Osteoblast (primary cell): ENCODE results near the gene SDHAF3. TPM values are rescaled to one million over a fixed set of nuclear protein-coding genes. Genes with fewer than 3 reads are reported as not detected.
A peak's percentile ranks its signal among the peaks of the same experiment; 100 is the strongest.

Source experiments
- DNase-seq: peaks from one replicate; pipeline ENCODE4 v3.0.0; 2011; ENCODE audit warnings: low spot score, mixed read lengths; ENCODE audit not compliant: insufficient read length; ENCODE audit errors: missing footprints
- H2AFZ ChIP-seq: 2 replicates; pipeline ENCODE4 v1.6.0; 2011; ENCODE audit warnings: mild to moderate bottlenecking, low read length
- H3K27ac ChIP-seq: 2 replicates; pipeline ENCODE4 v1.5.1; 2011; ENCODE audit warnings: mild to moderate bottlenecking, low read depth, low read length, moderate library complexity
- H3K27me3 ChIP-seq: 2 replicates; pipeline ENCODE4 v1.6.0; 2012; ENCODE audit warnings: mild to moderate bottlenecking, control low read depth, inconsistent platforms, low read length, moderate library complexity; ENCODE audit not compliant: insufficient read depth
- H3K36me3 ChIP-seq: 2 replicates; pipeline ENCODE4 v1.5.1; 2011; ENCODE audit warnings: mild to moderate bottlenecking, low read length, control low read depth, moderate library complexity; ENCODE audit not compliant: insufficient read depth
- H3K4me1 ChIP-seq: 2 replicates; pipeline ENCODE4 v1.5.1; 2011; ENCODE audit warnings: mild to moderate bottlenecking, low read length, control low read depth, moderate library complexity; ENCODE audit not compliant: insufficient read depth
- H3K4me2 ChIP-seq: 2 replicates; pipeline ENCODE4 v1.6.0; 2011; ENCODE audit warnings: mild to moderate bottlenecking, low read length; ENCODE audit not compliant: insufficient read depth
- H3K4me3 ChIP-seq: fragments of 200-600 bp; sonication (generic); 3 replicates; pipeline ENCODE4 v1.5.1; 2012; ENCODE audit warnings: mild to moderate bottlenecking, low read length, inconsistent platforms; ENCODE audit not compliant: insufficient read depth
- H3K79me2 ChIP-seq: 2 replicates; pipeline ENCODE4 v1.6.0; 2012; ENCODE audit warnings: mild to moderate bottlenecking, low read length, control low read depth, inconsistent platforms; ENCODE audit not compliant: insufficient read depth
- H3K9me3 ChIP-seq: 2 replicates; pipeline ENCODE4 v1.5.1; 2011; ENCODE audit warnings: low read depth, low read length, control low read depth
- H4K20me1 ChIP-seq: 2 replicates; pipeline ENCODE4 v1.6.0; 2012; ENCODE audit warnings: mild to moderate bottlenecking, low read length, control low read depth; ENCODE audit not compliant: insufficient read depth
- total RNA-seq: library from RNA; depleted of rRNA; stranded (reverse); fragments of >200 nt; gene quantifications from 2 replicates; pipeline ENCODE4 v1.2.3, GENCODE V29; 2012
- TF ChIP-seq, protein P1 (sequence below): IDR thresholded peaks from 2 replicates; pipeline ENCODE4 v1.5.1; 2011; ENCODE audit warnings: mild to moderate bottlenecking, low read depth, low read length, moderate library complexity; ENCODE audit errors: extremely low read depth

The SDHAF3 gene
- total RNA-seq, 1 donor: 6.5 TPM

DNA sequence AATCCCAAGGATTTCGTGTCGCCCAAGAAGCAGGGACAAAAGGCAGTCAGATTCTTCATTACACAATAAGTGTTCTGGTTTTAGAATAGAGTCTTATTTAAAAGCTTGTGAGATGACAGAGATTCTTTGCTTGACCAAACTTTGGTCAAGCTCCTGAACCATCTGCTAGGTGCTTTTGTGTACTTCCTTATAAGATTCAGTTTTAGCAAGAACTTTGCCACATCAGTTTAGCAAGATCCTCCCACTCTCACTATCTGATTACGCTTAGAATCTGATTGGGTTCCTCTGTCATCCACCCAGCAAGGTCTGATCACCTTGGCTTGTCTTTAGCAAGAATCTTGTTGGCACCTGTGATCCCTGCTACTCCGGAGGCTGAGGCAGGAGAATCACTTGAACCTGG, 38.2 kb upstream of the SDHAF3 start:
- Histone ChIP-seq H2AFZ (no peak overlapping the region), H3K9me3 (no peaks in the 10 kb centered on the region), H4K20me1 (no peaks in the 10 kb centered on the region), H3K79me2 (no peaks in the 10 kb centered on the region), H3K4me1 (no peaks in the 10 kb centered on the region), H3K4me3 (no peak overlapping the region), H3K4me2 (no peak overlapping the region), H3K27me3 (no peaks in the 10 kb centered on the region), H3K27ac (no peak overlapping the region), H3K36me3 (no peaks in the 10 kb centered on the region)
- DNase-seq: no peak
- TF ChIP-seq, protein P1, sequence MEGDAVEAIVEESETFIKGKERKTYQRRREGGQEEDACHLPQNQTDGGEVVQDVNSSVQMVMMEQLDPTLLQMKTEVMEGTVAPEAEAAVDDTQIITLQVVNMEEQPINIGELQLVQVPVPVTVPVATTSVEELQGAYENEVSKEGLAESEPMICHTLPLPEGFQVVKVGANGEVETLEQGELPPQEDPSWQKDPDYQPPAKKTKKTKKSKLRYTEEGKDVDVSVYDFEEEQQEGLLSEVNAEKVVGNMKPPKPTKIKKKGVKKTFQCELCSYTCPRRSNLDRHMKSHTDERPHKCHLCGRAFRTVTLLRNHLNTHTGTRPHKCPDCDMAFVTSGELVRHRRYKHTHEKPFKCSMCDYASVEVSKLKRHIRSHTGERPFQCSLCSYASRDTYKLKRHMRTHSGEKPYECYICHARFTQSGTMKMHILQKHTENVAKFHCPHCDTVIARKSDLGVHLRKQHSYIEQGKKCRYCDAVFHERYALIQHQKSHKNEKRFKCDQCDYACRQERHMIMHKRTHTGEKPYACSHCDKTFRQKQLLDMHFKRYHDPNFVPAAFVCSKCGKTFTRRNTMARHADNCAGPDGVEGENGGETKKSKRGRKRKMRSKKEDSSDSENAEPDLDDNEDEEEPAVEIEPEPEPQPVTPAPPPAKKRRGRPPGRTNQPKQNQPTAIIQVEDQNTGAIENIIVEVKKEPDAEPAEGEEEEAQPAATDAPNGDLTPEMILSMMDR: no peak

DNA sequence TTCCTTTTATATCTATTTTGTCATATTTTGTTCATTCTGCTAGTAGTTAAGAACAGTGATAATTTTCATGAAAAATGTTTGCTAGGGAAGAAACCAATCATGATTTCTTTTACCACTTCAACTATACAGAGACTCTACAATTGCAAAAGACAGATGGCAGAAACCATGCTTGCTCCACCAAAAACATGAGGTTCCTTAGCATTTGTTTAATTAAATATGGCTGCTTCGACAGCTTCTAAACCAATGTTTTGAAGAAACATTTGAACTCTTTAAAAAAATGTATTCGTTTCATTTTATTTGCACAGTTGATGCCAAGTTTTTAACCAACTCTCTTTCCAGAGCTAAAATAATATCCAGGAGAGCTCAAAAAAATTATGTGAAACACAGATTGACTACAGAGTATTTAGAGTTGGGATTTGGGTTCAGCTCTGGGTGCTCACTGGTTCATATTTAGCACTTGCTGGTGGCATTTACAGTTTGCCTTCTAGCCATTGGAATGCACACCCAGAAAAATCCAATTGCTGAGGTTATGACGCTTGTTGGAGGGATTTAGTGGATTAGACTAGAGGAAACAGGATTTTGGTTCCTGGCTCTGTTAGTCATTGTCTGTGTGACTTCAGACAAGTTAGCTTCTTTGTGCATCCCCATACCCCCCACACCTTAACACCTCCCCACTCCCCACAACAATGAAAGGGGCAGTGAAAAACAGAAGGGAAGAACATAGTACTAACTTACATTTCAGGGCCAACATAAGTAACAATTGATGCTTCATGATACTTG, 35.8 kb upstream of the SDHAF3 start:
- Histone ChIP-seq H3K9me3 (no peaks in the 10 kb centered on the region), H4K20me1 (no peaks in the 10 kb centered on the region), H3K36me3 (no peaks in the 10 kb centered on the region), H3K79me2 (no peaks in the 10 kb centered on the region), H3K4me2 (no peak overlapping the region), H3K27me3 (no peaks in the 10 kb centered on the region), H3K4me1 (no peaks in the 10 kb centered on the region), H3K4me3 (no peak overlapping the region), H2AFZ (no peak overlapping the region), H3K27ac (no peak overlapping the region)
- peak; percentile 8 for DNase-seq
- TF ChIP-seq, protein P1: no peak

DNA sequence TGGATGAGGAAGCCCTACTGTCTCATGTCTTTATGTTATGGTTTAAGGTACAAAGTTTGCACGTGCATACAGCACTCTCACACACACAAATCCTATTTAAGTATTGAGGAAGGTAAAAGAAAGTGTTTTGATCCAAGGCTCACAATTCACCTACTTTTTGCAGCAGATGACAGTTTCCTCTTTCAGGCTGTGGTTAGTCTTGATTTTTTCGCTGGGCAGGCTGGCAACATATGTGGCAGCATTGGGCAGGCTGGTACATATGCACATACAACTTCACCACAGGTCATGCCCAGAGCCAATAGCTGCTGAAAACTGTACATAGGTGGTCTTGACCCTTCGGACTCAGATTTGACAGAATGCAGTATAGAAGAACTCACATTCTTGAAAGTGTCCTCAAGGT, 29.1 kb upstream of the SDHAF3 start:
- H3K27ac ChIP-seq: no peak overlapping the region
- H3K36me3 ChIP-seq: no peaks in the 10 kb centered on the region
- DNase-seq: no peak
- no peaks in the 10 kb centered on the region for H4K20me1 ChIP-seq
- no peaks in the 10 kb centered on the region for H3K79me2 ChIP-seq
- no peak overlapping the region for H3K4me2 ChIP-seq
- no peak overlapping the region for H2AFZ ChIP-seq
- no peaks in the 10 kb centered on the region for H3K9me3 ChIP-seq
- H3K4me1 ChIP-seq: no peaks in the 10 kb centered on the region
- TF ChIP-seq, protein P1: no peak
- no peak overlapping the region for H3K4me3 ChIP-seq
- peaks cover 10% of the 10 kb centered on the region for H3K27me3 ChIP-seq

DNA sequence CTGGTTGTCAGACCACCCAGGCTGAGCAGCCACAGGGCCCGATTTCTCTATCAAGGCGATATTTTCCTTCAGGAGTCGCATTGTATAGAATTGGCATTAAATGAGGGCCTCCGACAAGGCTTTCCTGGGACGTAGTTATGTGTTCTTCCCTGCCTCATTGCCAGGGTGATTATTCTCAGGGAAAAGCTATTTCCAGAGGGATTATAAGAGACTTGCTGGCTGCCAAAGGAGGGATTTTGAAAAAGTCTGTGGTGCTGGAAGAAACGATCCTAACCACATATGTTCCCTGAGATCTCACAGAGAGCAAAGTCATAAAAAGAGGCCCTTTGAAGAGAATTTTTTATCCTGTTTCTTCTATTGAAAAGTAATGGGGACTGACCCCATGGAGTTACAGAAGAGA, 27.7 kb upstream of the SDHAF3 start:
- TF ChIP-seq, protein P1: no peak
- no peaks in the 10 kb centered on the region for H3K79me2 ChIP-seq

More for the DNA sequence above, 27.7 kb upstream of the SDHAF3 start:
- no peak overlapping the region for H2AFZ ChIP-seq
- peaks cover 10% of the 10 kb centered on the region for H3K27me3 ChIP-seq
- no peak overlapping the region for H3K4me3 ChIP-seq
- H4K20me1 ChIP-seq: no peaks in the 10 kb centered on the region
- no peaks in the 10 kb centered on the region for H3K4me1 ChIP-seq
- no peaks in the 10 kb centered on the region for H3K36me3 ChIP-seq
- no peak overlapping the region for H3K27ac ChIP-seq
- no peaks in the 10 kb centered on the region for H3K9me3 ChIP-seq
- no peak for DNase-seq
- H3K4me2 ChIP-seq: no peak overlapping the region
